Measurements from ENCODE around the gene BLTP3B.

- TF ChIP-seq CTCF (conservative IDR thresholded peaks at IDR 0.05; ENCODE audit: low read depth, low read length) (no peak), EZH2 (IDR thresholded peaks at IDR 0.05; ENCODE audit: borderline replicate concordance, low read depth, low read length, poor library complexity, severe bottlenecking) (no peak)
Measured at GRCh38 chr12:100174495-100174894, 31.8 kb upstream of the BLTP3B start.
